HPDE6-E6E7 (cell line): ENCODE data around the gene FSD1.
A peak's percentile ranks its signal among the peaks of the same experiment; 100 is the strongest.

ENCODE experiments used
- DNase-seq: peaks from one replicate; pipeline ENCODE4 v3.0.0; 2011; ENCODE audit warnings: missing footprints; ENCODE audit errors: extremely low spot score

Gene FSD1

DNA sequence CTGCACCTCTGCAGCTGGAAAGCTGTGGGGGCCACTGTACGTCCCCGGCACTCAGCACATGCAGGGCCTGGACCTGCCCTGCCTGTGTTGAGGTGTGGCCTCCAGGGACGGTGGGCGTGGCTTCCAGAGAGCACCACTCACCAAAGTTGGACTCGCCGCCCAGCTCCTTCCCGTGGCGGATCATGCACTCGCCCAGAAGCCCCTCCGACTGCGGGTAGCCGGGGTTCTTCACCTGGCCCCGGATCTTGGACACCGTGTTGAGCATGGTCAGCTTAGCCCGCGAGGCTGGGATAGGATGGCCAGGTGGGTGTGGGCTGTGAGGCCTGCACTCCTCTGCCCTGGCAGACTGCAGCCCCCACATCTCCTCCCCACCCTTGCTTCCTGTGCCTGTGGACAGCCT is 60.9 kb downstream of the FSD1 start:
- DNase-seq, result no peak

DNA sequence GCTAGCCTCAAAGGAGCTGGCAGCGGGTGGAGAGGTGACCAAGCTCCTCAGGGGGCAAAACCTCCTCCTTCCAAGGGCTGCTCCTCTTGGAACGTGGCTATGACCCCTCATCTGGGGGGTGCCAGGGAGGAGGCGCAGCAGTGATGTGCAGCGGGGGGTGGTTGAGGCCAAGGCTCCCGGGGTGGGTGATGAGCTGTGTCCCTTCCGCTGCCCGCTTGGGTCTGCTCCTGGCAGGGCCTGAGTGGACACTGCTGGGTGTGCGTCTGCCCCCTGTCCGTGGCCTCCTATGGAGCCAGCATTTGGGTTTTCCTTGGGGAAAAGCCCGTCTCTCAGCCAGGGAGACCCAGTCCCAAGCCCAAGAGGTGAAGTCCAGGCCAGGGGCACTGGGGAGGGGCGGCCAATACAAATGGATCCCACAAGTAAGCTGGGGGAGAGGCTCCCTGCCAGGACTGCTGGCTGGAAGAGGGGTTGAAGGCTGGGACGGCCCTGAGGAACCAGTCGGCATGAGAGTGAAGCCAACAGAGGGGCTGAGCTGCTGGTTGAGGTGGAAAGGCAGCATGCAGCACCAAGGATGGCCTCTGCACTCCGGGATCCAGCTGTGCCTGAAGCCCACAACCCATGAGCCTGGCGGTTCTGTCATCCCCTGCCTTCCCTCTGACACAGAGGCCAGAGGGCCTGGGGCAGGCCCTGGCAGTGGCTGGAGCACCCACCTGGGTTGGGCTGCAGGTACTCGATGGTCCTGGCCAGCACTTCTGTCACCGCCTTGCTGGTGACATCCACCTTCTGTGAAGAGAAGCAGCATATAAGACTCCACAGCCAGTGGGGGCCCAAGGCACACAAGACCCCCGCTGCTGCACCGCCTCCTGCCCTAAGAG is 61.6 kb downstream of the FSD1 start:
- DNase-seq, result no peak

DNA sequence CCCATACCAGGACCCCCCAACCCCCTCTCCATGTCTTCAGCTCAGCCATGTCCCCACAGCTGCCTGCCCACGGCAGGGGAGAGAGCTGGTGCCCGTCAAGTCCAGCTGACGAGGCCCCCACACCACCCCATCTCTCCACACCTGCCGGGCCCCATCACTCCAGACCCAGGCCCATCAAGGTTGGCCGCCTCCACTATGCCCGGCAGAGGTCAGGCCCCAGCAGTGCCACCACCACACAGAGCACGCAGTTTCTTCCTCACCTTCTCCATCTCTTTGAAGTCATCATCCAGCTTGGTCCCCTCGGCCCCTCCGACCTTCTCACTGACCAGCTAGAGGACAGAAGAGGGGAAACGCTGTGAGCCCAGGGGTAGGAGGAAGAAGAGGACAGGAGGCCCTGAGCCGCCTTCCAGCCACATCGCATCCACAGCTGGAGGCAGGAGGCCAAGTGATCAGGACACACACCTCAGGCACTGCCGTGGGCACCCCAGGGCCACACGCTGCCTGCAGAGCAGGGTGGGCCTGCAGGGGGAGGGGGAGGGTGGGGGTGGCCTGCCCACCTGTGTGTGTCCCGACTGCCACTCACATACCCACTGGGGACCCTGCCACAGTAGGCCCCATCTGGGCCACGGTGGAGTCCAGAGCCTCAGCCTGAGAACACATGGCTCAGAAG is 62.4 kb downstream of the FSD1 start:
- DNase-seq, result no peak

DNA sequence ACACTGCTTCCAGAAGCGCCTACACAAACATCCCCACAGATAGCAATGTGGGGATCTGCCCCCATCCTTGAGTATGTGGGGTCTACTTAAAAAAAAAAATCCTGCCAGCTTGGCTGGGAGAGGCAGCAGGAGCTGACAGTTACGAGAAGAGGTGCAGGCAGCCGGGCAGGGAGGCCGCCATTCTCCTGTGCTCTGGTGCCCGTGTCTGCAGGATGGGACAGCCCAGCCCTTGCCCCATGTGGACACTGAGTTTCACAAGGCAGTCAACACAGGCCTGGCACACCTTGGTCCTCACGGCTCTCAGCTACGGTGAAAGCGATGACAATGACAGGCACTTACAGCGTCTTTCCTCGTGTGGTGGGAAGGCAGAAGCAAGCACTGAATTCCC is 62.9 kb downstream of the FSD1 start:
- no peak for DNase-seq

DNA sequence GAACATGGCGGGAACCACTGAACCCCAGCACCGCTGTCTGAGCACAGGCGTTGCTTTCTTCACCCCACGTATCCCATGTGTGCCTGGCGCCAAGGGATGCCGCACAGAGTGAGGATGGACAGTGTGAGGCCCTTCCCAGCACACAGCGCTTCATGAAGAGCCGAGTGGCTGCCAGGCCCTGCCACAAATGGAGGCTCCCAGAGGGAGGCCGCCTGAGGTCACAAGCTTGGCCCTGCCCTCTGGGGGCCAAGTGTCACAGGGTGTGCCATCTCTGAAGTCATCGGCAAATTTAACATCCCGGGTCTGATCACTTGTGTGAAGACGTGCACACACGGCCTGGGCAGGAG is 63.4 kb downstream of the FSD1 start:
- DNase-seq, result no peak

DNA sequence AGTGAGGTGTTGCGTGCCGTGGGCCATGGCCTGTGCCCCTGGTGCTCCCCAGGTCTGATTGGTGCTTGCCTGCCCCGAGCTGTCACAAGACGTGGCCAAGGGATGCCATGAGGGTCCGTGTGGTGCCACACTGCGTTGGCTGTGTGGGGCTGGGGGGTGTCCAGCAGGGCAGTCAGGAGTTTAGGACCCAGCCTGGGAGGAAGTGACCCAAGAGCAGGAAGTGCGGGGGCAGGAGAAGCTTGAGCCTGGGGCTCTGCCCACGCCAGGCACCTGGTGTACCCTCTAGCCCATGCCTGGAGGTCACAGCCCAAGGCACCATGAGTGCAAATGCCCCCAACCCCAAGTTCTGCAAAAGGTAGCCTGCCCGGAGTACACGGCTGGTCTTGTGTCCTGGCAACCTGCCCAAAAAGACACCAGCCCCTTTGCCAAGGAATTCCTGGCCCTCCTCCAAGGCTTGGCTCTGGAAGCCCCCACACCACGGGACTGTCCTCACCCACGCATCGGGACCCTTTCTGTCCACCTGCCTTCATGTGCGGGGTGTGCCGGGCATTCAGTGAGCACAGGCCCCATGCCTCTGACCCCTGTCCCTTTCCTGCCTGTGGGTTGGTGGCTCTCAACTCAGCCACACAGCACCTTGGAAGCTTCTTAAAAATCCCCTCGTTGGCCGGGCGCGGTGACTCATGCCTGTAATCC is 63.9 kb downstream of the FSD1 start:
- no peak for DNase-seq

DNA sequence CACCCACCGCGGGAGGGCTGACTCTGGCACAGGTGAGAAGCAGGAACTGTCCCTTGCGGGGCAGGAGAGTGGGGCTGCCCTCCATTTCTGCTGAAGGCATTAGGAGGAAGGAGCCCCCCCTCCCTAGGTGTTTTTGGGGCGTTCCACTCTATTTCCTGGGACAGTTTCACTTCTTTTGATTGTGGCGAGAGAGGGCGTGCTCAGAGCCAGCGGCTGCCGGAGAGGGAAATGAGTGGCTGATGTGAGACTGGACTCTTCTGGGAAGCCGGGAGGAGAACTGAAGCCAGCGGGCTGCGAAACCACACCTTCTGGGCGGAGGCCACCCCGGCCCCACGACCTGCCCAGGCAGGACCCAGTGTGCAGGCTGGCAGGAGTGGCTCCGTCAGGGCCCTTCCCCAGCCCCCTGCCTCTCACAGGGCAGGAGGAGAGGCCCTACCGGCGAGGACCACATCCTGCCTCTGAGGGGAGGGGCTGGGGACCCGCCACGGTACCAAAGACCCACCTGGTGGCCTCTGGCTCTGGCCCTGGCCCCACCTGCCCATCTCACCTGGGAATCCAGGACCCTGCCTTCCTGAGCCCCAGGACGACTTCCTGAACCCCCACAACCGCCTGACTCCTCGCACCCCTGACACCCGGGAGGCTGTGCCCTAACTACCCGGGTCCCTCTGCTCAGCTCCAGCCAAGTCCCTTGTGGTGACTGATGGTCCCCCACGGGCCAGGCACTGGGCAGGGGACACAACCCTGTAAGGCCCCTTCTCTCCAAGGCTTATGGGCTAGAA is 64.9 kb downstream of the FSD1 start:
- peak; percentile 88 for DNase-seq

DNA sequence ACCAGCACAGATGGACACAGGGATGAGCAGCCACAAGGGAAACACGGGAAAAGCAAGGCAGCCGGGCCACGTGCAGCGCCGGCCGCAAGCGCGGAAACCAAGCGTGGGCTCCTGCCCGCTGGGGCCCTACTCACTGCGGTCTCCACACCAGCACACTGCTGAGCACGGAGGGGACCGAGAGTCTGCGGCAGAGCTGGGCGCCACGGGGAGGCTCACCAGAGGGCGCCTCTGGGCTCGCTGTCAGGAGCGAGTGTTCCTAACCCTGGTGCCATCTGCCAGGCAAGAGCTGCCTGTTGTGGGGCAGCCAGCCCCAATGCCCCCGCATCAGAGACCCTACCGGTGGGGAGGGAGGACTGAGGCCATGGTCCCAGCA is 65.5 kb downstream of the FSD1 start:
- no peak for DNase-seq

DNA sequence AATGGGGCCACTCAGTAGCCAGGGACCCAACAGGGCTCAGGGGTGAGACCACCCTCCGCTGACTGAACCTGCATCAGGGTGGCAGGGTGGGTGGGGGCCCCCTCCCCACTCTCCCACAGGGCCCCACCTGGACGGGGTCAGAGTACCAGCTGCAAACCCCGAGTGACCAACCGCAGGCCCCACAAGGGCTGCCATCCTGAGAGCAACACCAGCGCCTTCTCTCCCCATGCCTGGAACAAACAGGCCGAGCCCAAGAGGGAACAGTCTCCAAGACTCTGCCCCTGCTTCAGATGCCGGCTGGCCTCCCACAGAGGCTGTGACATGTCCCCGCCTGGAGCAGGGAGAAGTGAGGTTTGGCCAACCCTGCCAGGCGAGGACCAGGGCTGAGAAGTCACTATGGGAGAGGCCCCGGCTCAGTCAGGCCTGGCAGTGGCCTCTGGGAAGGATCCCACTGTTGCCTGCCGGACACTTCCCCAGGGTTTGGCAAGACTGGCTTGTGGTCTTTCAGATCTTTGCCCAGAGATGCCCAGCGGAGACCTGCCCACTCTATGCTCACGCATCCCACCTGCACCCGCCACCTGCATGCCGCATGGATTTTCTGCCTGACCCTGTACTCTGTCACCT is 66.1 kb downstream of the FSD1 start:
- no peak for DNase-seq

DNA sequence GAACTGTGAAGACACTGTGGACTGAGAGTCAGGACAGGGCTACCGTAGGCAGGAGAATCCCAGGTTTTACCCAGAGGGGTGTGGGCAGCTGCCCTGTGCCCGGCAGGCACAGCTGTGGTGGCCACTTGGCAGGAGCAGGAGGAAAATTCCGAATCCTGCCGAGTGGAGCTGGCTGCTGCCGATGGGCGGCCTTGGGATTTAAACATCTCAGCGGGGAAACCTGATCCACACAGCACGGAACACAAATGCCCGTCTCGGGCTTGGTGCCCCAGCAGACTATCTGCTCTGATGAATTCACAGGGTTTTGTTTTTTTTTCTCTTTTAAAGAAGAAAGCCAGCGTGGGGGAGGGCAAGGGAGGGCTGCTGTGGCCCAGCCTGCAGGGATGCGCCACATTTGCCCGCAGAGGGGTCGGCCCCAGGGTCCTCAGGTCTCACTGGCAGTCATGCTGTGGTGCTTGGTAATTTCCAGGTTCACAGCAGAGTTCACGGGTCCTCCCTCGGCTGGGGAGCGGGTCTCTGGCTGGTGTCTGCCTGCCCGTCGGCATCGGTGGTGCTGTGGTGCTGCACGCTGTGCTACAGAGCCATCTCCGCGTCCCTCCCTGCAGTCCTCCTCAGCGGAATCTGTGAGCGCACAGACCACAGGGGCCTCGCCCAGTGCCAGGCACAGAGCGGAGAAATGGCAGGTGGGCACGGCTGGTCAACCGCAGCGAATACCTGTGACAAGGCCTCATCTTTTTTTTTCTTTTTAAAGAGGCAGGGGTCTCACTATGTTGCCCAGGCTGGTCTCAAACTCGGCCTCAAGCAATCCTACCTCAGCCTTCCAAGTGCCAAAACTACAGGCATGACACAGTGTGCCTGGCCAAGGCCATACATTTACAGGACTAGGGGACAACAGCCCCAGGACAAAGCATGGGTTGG is 67.1 kb downstream of the FSD1 start:
- DNase-seq, result no peak

DNA sequence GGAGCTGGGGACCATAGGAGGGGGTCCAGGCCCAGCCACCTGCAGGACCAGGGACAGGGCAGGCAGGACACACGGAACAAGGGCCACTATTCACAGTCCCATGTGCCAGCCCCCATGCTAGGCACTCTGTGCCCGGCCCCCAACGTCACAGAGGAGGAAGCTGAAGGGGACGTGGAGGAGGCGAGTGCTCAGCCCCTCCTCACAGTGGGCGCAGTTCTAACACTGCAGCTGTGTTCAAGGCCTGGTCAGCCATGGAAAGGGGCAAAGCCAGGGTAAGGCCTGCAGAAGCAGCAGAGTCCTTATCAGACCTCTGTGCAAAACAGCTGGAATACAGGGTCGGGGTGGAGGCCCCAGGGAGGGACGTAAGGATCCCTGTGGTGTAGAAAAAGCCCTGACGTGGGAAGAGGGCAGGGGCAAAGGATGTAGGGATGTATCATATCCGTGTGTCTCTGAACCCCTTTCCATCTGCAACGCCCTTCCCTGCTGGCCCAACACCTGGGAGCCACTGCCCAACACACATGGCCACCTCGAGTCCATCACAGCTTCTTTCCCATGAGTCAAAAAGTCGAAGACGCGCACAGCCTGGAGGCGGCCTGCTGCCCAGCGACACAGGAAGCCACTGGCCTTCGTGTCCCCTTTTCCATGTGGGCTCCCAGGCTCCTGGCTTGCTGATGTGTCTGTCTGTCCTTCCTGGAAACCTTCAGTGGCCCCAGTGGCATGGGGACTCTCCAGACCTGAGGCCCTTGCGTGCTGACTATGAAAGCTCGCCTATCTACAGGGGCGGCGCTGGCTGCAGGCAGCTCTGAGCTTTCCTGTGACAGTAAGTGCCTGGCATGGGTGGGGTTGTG is 68.0 kb downstream of the FSD1 start:
- no peak for DNase-seq

DNA sequence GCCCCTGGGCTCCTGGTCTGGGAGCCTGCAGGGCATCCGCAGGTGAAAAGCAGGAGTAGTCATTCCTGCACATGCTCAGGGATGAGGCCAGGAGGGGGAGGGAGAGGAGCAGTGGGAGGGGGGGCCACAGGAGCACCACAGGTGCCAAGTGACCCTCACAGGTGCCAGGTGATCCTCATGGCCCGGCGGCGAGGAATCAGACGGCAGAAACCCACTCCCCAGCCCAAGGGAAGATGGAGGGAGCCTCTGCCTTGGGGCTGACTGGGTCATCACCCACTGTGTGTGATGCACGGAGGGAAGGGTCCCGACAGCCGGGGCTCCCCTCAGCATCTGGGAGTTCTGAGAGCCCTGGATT is 68.6 kb downstream of the FSD1 start:
- DNase-seq, result no peak
